ENCODE data around the gene CELA2A.

GRCh38 chr1:15431571-15431948 is 25.0 kb upstream of the CELA2A start:
- TF ChIP-seq, protein P1, sequence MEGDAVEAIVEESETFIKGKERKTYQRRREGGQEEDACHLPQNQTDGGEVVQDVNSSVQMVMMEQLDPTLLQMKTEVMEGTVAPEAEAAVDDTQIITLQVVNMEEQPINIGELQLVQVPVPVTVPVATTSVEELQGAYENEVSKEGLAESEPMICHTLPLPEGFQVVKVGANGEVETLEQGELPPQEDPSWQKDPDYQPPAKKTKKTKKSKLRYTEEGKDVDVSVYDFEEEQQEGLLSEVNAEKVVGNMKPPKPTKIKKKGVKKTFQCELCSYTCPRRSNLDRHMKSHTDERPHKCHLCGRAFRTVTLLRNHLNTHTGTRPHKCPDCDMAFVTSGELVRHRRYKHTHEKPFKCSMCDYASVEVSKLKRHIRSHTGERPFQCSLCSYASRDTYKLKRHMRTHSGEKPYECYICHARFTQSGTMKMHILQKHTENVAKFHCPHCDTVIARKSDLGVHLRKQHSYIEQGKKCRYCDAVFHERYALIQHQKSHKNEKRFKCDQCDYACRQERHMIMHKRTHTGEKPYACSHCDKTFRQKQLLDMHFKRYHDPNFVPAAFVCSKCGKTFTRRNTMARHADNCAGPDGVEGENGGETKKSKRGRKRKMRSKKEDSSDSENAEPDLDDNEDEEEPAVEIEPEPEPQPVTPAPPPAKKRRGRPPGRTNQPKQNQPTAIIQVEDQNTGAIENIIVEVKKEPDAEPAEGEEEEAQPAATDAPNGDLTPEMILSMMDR (IDR thresholded peaks at IDR 0.05), result no peak
- TF ChIP-seq, protein P2, sequence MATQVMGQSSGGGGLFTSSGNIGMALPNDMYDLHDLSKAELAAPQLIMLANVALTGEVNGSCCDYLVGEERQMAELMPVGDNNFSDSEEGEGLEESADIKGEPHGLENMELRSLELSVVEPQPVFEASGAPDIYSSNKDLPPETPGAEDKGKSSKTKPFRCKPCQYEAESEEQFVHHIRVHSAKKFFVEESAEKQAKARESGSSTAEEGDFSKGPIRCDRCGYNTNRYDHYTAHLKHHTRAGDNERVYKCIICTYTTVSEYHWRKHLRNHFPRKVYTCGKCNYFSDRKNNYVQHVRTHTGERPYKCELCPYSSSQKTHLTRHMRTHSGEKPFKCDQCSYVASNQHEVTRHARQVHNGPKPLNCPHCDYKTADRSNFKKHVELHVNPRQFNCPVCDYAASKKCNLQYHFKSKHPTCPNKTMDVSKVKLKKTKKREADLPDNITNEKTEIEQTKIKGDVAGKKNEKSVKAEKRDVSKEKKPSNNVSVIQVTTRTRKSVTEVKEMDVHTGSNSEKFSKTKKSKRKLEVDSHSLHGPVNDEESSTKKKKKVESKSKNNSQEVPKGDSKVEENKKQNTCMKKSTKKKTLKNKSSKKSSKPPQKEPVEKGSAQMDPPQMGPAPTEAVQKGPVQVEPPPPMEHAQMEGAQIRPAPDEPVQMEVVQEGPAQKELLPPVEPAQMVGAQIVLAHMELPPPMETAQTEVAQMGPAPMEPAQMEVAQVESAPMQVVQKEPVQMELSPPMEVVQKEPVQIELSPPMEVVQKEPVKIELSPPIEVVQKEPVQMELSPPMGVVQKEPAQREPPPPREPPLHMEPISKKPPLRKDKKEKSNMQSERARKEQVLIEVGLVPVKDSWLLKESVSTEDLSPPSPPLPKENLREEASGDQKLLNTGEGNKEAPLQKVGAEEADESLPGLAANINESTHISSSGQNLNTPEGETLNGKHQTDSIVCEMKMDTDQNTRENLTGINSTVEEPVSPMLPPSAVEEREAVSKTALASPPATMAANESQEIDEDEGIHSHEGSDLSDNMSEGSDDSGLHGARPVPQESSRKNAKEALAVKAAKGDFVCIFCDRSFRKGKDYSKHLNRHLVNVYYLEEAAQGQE (IDR thresholded peaks at IDR 0.05), result no peak
- TF ChIP-seq GATA3 (IDR thresholded peaks at IDR 0.05; ENCODE audit: borderline replicate concordance) (no peak), POLR2A (IDR thresholded peaks at IDR 0.05; ENCODE audit: low read length) (no peak), BCL3 (IDR thresholded peaks at IDR 0.05) (no peak), EP300 (IDR thresholded peaks at IDR 0.05) (no peak), POLR2AphosphoS2 (conservative IDR thresholded peaks at IDR 0.05; ENCODE audit: low read length) (no peak), HDAC2 (IDR thresholded peaks at IDR 0.05) (no peak)
- TF ChIP-seq, protein P3, sequence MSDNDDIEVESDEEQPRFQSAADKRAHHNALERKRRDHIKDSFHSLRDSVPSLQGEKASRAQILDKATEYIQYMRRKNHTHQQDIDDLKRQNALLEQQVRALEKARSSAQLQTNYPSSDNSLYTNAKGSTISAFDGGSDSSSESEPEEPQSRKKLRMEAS (IDR thresholded peaks at IDR 0.05), result no peak

All from A549 (cell line).